Measurements from ENCODE around the gene SLC23A2.
A peak's percentile ranks its signal among the peaks of the same experiment; 100 is the strongest.

SLC23A2 gene

DNA sequence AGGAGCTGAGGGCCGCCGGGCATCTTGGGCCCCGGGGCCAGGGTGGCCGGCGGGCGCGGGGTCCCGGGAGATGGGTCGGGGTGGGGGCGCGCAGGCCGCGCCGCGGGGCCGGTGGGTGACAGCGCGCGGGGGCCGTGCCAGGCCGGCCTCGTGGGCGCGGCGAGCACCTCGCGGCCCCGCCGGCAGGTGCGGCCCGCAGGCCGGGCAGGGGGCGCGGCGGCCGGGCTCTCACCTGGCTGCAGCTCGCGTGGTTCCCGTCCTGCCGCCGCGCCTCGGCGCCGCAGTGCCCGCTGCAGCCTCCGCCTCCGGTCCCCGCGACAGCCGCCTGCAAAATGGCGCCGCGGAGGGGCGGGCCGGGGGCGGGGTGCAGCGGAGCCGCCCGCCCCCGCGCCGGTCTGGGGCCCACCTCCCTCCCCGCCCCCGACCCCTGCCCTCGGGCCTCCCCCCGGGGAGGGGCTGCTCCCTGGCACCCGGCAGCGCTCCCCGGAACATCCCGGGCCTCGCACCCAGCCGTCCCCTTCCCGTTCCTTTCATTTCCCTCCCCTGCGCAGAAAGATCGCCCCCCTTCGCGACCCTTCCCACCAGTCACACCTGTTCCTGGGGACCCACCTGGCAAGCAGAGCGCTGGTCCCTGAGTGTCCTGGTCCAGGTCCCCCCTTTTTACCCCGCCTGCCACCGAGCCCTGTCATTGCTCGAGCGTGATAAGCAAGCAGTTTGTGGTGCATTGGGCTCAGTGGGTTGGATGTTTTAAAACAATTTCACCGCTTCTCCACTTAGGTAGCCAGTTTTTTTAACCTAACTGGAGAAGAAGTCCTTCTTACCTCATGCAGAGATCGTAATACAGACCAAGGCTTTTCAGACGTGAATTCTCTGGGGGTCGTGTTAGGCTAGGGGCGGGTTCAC, at the start of gene SLC23A2:
TSS of gene SLC23A2 (minus strand) at position 337 of the 903 bp plus-strand sequence. CDS start 68,948 bp downstream, outside the sequence.
- TF ChIP-seq, protein P1, sequence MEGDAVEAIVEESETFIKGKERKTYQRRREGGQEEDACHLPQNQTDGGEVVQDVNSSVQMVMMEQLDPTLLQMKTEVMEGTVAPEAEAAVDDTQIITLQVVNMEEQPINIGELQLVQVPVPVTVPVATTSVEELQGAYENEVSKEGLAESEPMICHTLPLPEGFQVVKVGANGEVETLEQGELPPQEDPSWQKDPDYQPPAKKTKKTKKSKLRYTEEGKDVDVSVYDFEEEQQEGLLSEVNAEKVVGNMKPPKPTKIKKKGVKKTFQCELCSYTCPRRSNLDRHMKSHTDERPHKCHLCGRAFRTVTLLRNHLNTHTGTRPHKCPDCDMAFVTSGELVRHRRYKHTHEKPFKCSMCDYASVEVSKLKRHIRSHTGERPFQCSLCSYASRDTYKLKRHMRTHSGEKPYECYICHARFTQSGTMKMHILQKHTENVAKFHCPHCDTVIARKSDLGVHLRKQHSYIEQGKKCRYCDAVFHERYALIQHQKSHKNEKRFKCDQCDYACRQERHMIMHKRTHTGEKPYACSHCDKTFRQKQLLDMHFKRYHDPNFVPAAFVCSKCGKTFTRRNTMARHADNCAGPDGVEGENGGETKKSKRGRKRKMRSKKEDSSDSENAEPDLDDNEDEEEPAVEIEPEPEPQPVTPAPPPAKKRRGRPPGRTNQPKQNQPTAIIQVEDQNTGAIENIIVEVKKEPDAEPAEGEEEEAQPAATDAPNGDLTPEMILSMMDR (conservative IDR thresholded peaks at IDR 0.05; ENCODE audit: low read depth, low read length): no peak
- no peak for DNase-seq (ENCODE audit: low read depth)

DNA sequence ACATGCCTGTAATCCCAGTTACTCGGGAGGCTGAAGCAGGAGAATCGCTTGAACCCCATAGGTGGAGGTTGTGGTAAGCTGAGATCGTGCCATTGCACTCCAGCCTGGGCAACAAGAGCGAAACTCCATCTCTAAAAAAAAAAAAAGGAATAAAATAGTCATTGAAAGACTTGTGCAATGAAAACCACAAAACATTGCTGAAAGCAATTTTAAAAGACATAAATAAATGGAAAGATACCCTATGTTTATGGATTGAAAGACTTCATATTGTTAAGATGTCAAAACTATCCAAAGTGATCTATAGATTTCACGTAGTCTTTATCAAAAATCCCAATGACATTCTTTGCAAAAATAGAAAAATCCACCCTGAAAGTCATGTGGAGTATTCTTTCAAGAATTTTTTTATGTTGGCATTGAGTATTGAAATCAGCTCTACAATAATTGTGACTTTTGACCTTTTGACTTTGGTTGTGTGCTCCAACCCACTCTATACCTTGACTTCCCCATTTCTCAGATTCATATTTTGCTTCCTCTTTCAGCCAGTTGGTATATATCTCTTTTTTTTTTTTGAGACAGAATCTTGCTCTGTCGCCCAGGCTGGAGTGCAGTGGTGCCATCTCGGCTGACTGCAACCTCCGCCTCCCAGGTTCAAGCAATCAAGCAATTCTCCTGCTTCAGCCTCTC, 45.5 kb upstream of the SLC23A2 start:
- no peak for DNase-seq (ENCODE audit: low read depth)
- no peak overlapping the region for H3K4me3 ChIP-seq (ENCODE audit: low read length)
- TF ChIP-seq, protein P1 (conservative IDR thresholded peaks at IDR 0.05; ENCODE audit: low read depth, low read length): no peak

More for the DNA sequence above, at the start of gene SLC23A2:
- H3K4me3 ChIP-seq (ENCODE audit: low read length): peak within 1 kb of the TSS; percentile 68

DNA sequence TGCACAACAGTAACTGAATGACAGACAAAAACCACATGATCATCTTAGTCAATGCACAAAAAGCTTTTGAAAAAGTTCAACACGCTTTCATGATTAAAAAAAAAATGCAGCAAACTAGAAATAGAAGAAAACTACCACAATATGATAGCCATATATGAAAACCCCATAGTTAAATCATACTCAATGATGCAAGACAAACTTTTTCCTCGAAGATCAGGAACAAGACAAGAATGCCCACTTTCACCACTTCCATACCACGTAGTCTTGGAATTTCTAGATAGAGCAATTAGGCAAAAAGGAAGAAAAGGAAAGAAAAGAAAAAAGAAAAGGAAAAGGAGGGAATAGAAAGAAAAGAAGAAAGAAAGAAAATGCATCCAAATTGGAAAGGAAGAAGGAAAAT, 44.6 kb upstream of the SLC23A2 start:
- H3K4me3 ChIP-seq (ENCODE audit: low read length): no peak overlapping the region
- no peak for DNase-seq (ENCODE audit: low read depth)
- TF ChIP-seq, protein P1 (conservative IDR thresholded peaks at IDR 0.05; ENCODE audit: low read depth, low read length): no peak

DNA sequence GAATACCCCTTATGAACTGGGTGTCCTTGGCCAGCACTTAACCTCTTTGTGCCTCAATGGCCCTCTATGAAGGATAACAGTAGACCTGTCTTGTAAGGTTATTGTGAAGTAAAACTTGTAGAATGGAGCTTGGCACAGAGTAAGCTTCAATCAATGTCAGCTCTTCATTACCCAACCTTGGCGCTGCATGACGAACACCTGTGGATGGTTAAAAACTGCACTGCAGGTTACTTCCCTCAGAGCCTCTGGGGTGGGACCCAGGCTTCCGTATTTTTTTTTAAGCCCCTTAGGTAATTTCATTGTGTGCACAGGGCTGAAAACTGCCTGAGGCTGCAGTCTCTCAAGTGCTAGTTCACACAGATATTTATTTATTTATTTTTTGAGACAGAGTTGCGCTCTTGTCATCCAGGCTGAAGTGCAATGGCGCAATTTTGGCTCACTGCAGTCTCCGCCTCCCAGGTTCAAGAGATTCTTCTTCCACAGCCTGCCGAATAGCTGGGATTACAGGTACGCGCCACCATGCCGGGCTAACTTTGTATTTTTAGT, 42.8 kb upstream of the SLC23A2 start:
- no peak overlapping the region for H3K4me3 ChIP-seq (ENCODE audit: low read length)
- TF ChIP-seq, protein P1 (conservative IDR thresholded peaks at IDR 0.05; ENCODE audit: low read depth, low read length): no peak
- no peak for DNase-seq (ENCODE audit: low read depth)

DNA sequence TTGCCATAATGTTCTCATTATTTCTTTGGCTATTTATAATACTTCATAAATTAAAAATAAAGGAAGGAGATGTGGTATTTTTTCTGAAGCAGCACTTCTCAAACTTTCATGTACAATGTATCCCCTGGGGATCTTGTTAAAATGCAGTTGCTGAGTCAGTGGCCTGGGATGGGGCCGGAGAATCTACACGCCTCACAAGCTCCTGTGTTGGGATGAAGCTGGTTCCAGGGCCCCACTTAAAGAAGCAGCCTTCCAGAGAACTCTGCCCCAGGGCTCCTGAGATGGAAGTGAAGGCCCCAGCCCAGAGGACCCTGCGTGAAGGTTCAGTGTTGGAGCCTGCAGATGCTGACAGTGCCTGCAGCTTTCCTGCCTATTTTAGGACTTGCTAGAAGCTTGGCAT, 40.1 kb upstream of the SLC23A2 start:
- no peak for DNase-seq (ENCODE audit: low read depth)
- TF ChIP-seq, protein P1 (conservative IDR thresholded peaks at IDR 0.05; ENCODE audit: low read depth, low read length): no peak
- no peak overlapping the region for H3K4me3 ChIP-seq (ENCODE audit: low read length)

DNA sequence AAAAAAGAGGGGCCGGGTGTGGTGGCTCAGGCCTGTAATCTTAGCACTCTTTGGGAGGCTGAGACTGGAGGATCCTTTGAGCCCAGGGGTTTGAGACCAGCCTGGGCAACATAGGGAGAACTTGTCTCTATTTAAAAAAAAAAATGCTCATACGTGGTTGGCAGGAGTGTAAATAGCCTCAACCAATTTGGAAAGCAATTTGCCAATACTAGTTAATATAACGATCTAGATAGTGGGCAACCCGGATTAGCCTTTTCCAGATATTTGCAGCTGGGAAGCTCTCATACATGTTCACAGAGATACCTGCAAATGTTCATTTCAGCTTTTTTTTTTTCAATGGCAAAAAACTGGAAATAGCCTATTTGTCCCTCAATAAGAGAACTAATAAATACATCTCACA, 39.0 kb upstream of the SLC23A2 start:
- no peak overlapping the region for H3K4me3 ChIP-seq (ENCODE audit: low read length)
- TF ChIP-seq, protein P1 (conservative IDR thresholded peaks at IDR 0.05; ENCODE audit: low read depth, low read length): no peak
- no peak for DNase-seq (ENCODE audit: low read depth)
